22Rv1 (cell line): ENCODE data around the gene ANO10.

Experiments
- H3K27ac ChIP-seq: fragments of 450-650 bp; 2 replicates; pipeline ENCODE4 v1.5.1; 2017
- CTCF ChIP-seq: fragments of 450-650 bp; IDR thresholded peaks from 2 replicates; pipeline ENCODE4 v1.5.1; 2017; ENCODE audit warnings: mild to moderate bottlenecking
- ZFX ChIP-seq: fragments of 450-650 bp; IDR thresholded peaks from 2 replicates; pipeline ENCODE4 v1.6.1; 2017; ENCODE audit warnings: antibody characterized with exemption, borderline replicate concordance

ANO10 gene

GRCh38 chr3:43316783-43317460 lies 304.9 kb downstream of the ANO10 start:
- no peak overlapping the region for H3K27ac ChIP-seq
- TF ChIP-seq CTCF (no peak), ZFX (no peak)
